ENCODE data around the gene ZFYVE9.

ZFYVE9 gene

GRCh38 chr1:52189898-52190480, 48.1 kb downstream of the ZFYVE9 start:
- CTCF ChIA-PET, result interaction anchor here (0.6 kb wide), 1 partner anchor 29 kb away, joined by 4 read pairs; no protein-coding TSS in a partner anchor
- Histone ChIP-seq H3K36me3 (ENCODE audit: control insufficient read depth in 2 of 2, insufficient read depth in 1 of 2, low read length in 2 of 2) (no peaks in the 10 kb centered on the region), H3K27ac (ENCODE audit: extremely low read depth, low read depth, low read length) (no peak overlapping the region), H3K9me3 (ENCODE audit: control insufficient read depth, insufficient read depth, low read depth, low read length) (no peaks in the 10 kb centered on the region), H3K4me3 (ENCODE audit: low read depth, low read length) (no peak overlapping the region), H3K4me1 (ENCODE audit: control insufficient read depth, insufficient read depth, low read length) (peaks cover 8% of the 10 kb centered on the region; the same call in 1 of the 2 replicates)
- TF ChIP-seq ZIC2 (tag by site-specific recombination; IDR thresholded peaks at IDR 0.05), result no peak
- no peak for TF ChIP-seq ZNF600 (tag by site-specific recombination; IDR thresholded peaks at IDR 0.05)
- no peak for TF ChIP-seq SP3 (tag by site-specific recombination; IDR thresholded peaks at IDR 0.05)
- no peak for TF ChIP-seq ZNF169 (tag by site-specific recombination; IDR thresholded peaks at IDR 0.05)
- no peak for TF ChIP-seq ZFP69B (tag by site-specific recombination; IDR thresholded peaks at IDR 0.05)
- no peak for TF ChIP-seq OVOL3 (tag by site-specific recombination; IDR thresholded peaks at IDR 0.05)
- no peak for TF ChIP-seq ZNF404 (tag by site-specific recombination; IDR thresholded peaks at IDR 0.05)
- TF ChIP-seq ZNF10 (tag by site-specific recombination; IDR thresholded peaks at IDR 0.05), result no peak
- TF ChIP-seq ZNF155 (tag by site-specific recombination; IDR thresholded peaks at IDR 0.05), result no peak
- TF ChIP-seq ZBTB26 (tag by site-specific recombination; optimal IDR thresholded peaks at IDR 0.05), result no peak
- no peak for TF ChIP-seq KLF16 (tag by site-specific recombination; IDR thresholded peaks at IDR 0.05)
- no peak for TF ChIP-seq ZNF274 (IDR thresholded peaks at IDR 0.05; ENCODE audit: low read length)
- TF ChIP-seq ZNF274 (tag by site-specific recombination; IDR thresholded peaks at IDR 0.05; ENCODE audit: borderline replicate concordance), result no peak
- TF ChIP-seq YY2 (tag by site-specific recombination; IDR thresholded peaks at IDR 0.05), result no peak
- POLR2A ChIA-PET, result no interaction called here

- TF ChIP-seq ZNF239 (tag by site-specific recombination; IDR thresholded peaks at IDR 0.05), result no peak
- no peak for TF ChIP-seq ZNF561 (tag by site-specific recombination; IDR thresholded peaks at IDR 0.05; ENCODE audit: borderline replicate concordance)
- TF ChIP-seq CTCF (tag by site-specific recombination; IDR thresholded peaks at IDR 0.05), result peak; percentile 23; the same call in 1 of the 2 replicates
- TF ChIP-seq KLF9 (tag by site-specific recombination; IDR thresholded peaks at IDR 0.05; ENCODE audit: low read depth), result no peak
- no peak for TF ChIP-seq ATF2 (tag by site-specific recombination; IDR thresholded peaks at IDR 0.05; ENCODE audit: low read depth)
- TF ChIP-seq ZFP69B (tag by site-specific recombination; IDR thresholded peaks at IDR 0.05), result no peak
- no peak for TF ChIP-seq ZBTB44 (tag by site-specific recombination; IDR thresholded peaks at IDR 0.05)
- Histone ChIP-seq H3K36me3 (ENCODE audit: control insufficient read depth in 2 of 2, insufficient read depth in 1 of 2, low read length in 2 of 2) (no peaks in the 10 kb centered on the region), H3K9me3 (ENCODE audit: control insufficient read depth, insufficient read depth, low read depth, low read length) (no peaks in the 10 kb centered on the region), H3K4me3 (ENCODE audit: low read depth, low read length) (no peak overlapping the region), H3K27ac (ENCODE audit: extremely low read depth, low read depth, low read length) (no peak overlapping the region), H3K4me1 (ENCODE audit: control insufficient read depth, insufficient read depth, low read length) (peaks cover 8% of the 10 kb centered on the region; the same call in 1 of the 2 replicates)
- POLR2A ChIA-PET, result no interaction called here
- CTCF ChIA-PET, result interaction anchor here (0.6 kb wide), 1 partner anchor 30 kb away, joined by 4 read pairs; no protein-coding TSS in a partner anchor
Measured at GRCh38 chr1:52190500-52191252, 48.8 kb downstream of the ZFYVE9 start.

Data from HEK293 (cell line).